Mononuclear cell (primary cell): Measurements from ENCODE around the gene RAPGEF5. TPM values are rescaled to one million over a fixed set of nuclear protein-coding genes. Genes with fewer than 3 reads are reported as not detected.

Experiments
- H3K27me3 ChIP-seq: 2 replicates; pipeline ENCODE4 v1.6.0; 2011; ENCODE audit warnings: low read length, control low read depth; ENCODE audit not compliant: insufficient read depth
- H3K4me1 ChIP-seq: 2 replicates; pipeline ENCODE4 v1.5.1; 2011; ENCODE audit warnings: mild to moderate bottlenecking, low read length, control low read depth; ENCODE audit not compliant: insufficient read depth
- H3K4me3 ChIP-seq: 2 replicates; pipeline ENCODE4 v1.5.1; 2011; ENCODE audit warnings: mild to moderate bottlenecking, low read length, moderate library complexity
- H3K9me3 ChIP-seq: 2 replicates; pipeline ENCODE4 v1.5.1; 2011; ENCODE audit warnings: low read depth, mild to moderate bottlenecking, control low read depth, low read length
- total RNA-seq: library from RNA; depleted of rRNA; stranded (reverse); fragments of >200 nt; gene quantifications from one replicate; pipeline ENCODE4 v1.2.3, GENCODE V29; 2012

The RAPGEF5 gene
- total RNA-seq, 1 donor: 0.63 TPM

GRCh38 chr7:22200238-22200637 is 156.7 kb downstream of the RAPGEF5 start:
- no peak overlapping the region for H3K4me3 ChIP-seq
- H3K9me3 ChIP-seq: no peaks in the 10 kb centered on the region
- no peaks in the 10 kb centered on the region for H3K27me3 ChIP-seq
- no peaks in the 10 kb centered on the region for H3K4me1 ChIP-seq

DNA sequence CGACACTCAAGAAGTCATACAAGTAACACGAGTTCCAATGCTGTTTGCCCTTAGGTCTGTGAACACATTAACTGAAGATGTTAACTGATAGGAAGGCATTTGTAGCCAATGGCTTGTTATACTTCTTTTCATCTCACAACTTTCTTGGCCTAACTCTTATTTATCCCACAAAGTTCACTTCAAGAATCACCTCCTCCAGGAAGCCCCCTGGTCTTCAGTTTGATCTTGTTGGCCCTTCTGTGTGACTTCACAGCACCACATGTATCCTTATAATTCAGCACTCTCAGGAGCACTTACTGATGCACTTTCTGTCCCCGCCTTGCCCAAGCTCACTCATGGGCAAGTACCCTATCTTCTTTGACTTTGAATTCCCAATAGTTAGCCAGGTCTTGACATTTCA is 159.6 kb downstream of the RAPGEF5 start:
- H3K27me3 ChIP-seq: no peaks in the 10 kb centered on the region
- no peak overlapping the region for H3K4me3 ChIP-seq
- H3K9me3 ChIP-seq: no peaks in the 10 kb centered on the region
- H3K4me1 ChIP-seq: no peaks in the 10 kb centered on the region

DNA sequence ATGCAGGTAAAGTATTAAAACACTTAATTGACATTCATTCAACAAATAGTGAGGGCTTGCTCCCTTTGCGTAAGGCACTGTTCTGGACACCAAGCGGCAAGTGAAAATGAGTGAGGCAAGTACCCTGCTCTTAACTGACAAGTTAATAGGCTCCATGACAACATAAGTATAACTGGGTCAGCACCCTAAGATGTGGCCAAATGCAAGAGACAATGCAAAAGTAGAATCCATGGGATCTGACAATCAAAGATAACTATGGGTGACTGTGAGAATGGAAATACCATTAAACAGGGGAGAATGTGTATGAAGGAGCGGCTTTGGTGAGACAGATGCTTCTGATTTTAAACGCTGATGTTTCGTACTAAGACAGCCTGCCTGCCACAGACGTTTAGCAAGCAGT is 160.5 kb downstream of the RAPGEF5 start:
- Histone ChIP-seq H3K4me1 (no peaks in the 10 kb centered on the region), H3K27me3 (no peaks in the 10 kb centered on the region), H3K9me3 (no peaks in the 10 kb centered on the region), H3K4me3 (no peak overlapping the region)

DNA sequence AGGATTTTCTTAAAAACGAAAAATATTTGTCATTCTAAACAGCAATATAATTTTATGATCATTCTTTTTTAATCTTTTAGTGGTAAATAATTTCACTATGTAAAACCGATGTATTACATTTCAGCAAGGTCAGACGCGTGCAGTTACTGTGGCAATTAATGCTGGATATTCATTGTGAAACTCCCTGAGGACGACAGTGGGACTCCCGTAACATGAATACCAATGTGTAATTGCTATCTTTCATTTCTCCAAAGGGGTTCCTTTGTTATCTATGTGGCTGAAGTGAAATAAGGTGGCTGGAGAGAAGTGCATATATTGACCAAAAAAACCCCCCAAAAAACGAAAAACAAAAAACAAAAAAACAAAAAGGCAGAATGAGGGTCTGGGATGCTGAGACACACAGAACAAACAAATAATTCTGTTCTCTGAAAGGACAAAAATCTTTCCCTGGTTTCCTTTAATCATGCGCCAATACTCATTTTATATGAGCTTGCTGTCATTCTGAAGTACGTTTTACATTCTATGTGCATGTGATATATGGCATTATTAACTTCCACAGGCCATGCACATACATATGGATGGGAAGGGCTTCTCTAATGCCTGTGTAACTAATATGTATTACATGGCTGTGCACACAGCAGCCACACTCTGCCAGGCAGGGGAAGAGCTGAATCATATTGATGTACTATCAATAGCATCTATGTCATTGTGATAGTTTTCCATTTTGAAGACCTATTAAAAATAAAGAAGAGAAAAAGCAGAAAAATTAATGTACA is 161.4 kb downstream of the RAPGEF5 start:
- no peaks in the 10 kb centered on the region for H3K4me1 ChIP-seq
- H3K4me3 ChIP-seq: no peak overlapping the region
- no peaks in the 10 kb centered on the region for H3K27me3 ChIP-seq
- no peaks in the 10 kb centered on the region for H3K9me3 ChIP-seq

DNA sequence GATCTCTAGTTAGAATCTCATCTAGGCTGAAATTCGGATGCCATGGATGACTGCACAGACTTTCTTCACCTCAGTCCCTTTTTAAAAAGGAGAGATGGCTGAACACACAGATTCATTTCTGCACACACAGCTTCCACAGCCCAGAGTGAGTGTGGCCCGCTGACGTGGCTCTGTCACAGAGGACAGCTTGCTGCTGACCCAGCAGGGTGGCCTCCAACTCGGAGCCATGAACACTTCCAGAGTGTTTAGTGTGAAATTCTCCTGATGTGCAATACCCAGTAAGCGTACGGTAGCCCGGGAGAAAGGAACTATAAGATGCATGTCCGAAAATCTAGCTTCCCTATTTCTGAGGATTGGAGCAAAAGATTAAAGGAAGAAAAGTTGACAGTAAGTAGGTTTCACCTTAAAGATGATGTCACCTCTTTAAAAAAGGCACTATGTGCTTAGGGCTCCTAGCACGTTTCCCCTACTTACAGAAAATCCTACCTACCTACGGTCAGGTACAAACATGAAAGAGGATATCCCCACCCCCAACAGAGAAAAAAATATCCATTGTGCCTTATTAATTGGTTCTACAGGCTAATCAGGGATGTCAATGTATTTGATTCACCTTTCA is 162.2 kb downstream of the RAPGEF5 start:
- Histone ChIP-seq H3K27me3 (no peaks in the 10 kb centered on the region), H3K4me1 (no peaks in the 10 kb centered on the region), H3K4me3 (no peak overlapping the region), H3K9me3 (no peaks in the 10 kb centered on the region)

DNA sequence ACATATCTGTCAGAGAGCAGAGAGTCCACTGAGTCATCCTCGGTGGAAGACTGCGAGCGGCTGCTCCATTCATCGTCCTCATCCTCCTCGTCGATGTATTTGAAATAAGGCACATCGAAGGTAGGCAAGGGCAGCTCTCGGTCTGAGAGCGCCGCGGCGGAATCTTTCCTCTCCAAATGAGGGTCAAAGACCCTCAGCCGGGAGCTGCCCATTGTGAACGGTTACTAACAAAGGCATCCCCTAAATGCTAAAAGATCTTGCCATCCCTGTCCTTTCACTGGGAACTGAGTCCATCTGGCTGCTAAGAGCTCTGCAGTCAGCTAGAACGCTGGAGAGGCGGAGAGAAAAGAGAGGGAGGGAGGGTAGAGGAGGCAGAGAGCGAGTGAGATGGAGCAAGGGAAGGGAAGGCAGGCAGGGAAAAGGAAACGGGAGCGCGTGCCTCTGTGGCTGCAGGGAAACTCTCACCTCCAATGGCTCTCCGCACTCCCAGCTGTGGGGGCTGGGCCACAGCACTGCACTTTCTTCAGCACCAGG is 163.4 kb downstream of the RAPGEF5 start:
- no peaks in the 10 kb centered on the region for H3K27me3 ChIP-seq

GRCh38 chr7:22192801-22193200 is 164.2 kb downstream of the RAPGEF5 start:
- Histone ChIP-seq H3K4me1 (no peaks in the 10 kb centered on the region), H3K4me3 (no peak overlapping the region), H3K27me3 (no peaks in the 10 kb centered on the region), H3K9me3 (no peaks in the 10 kb centered on the region)

More for the DNA sequence above, 163.4 kb downstream of the RAPGEF5 start:
- Histone ChIP-seq H3K4me1 (no peaks in the 10 kb centered on the region), H3K4me3 (no peak overlapping the region), H3K9me3 (no peaks in the 10 kb centered on the region)

DNA sequence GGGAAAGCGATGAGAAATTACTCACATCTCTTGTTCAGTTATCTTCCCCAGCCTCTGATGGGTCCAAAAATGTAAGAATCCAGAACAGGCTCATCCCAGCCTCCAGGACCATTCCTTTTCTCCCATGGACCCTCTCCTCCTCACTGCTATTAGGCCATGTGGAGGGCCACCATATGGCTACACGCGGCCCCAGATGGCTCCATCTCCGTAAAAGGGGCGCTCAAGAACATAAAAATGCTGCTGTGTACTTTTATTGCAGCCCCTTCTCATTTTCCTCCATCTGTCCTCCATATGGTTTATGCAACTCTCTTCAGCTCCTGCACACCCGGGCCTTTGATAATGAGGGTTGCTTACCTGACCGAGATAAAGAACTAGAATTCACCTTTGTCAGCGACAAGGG is 166.2 kb downstream of the RAPGEF5 start:
- H3K4me1 ChIP-seq: no peaks in the 10 kb centered on the region
- no peaks in the 10 kb centered on the region for H3K9me3 ChIP-seq
- H3K4me3 ChIP-seq: no peak overlapping the region
- H3K27me3 ChIP-seq: no peaks in the 10 kb centered on the region

- Histone ChIP-seq H3K9me3 (no peaks in the 10 kb centered on the region), H3K27me3 (no peaks in the 10 kb centered on the region), H3K4me3 (no peak overlapping the region), H3K4me1 (no peaks in the 10 kb centered on the region)
These were observed 167.2 kb downstream of the RAPGEF5 start for GRCh38 chr7:22189741-22190140.

- Histone ChIP-seq H3K9me3 (no peaks in the 10 kb centered on the region), H3K4me3 (no peak overlapping the region), H3K27me3 (no peaks in the 10 kb centered on the region), H3K4me1 (no peaks in the 10 kb centered on the region)
These were observed 167.7 kb downstream of the RAPGEF5 start for GRCh38 chr7:22189230-22189629.

- no peak overlapping the region for H3K4me3 ChIP-seq
- H3K4me1 ChIP-seq: no peaks in the 10 kb centered on the region
- no peaks in the 10 kb centered on the region for H3K27me3 ChIP-seq
- no peaks in the 10 kb centered on the region for H3K9me3 ChIP-seq
These were observed 169.1 kb downstream of the RAPGEF5 start for GRCh38 chr7:22187691-22188348.

DNA sequence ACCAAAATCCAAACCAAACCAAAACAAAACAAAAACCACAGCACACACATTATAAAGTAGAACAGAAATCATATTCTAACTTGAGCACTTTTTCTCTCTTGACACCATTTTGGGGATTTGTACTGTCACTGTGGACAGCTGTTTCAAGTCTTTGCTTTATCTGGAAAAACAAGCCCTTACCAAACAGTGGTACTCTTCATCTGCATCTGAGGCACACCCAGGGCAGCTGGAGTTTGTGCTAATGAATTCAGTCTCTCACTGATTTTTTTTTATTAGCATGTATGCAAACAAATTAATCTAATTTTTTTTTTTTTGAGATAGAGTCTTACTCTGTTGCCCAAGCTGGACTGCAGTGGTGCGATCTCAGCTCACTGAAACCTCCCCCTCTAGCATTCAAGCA is 171.4 kb downstream of the RAPGEF5 start:
- no peak overlapping the region for H3K4me3 ChIP-seq
- H3K9me3 ChIP-seq: no peaks in the 10 kb centered on the region
- no peaks in the 10 kb centered on the region for H3K27me3 ChIP-seq
- H3K4me1 ChIP-seq: no peaks in the 10 kb centered on the region

DNA sequence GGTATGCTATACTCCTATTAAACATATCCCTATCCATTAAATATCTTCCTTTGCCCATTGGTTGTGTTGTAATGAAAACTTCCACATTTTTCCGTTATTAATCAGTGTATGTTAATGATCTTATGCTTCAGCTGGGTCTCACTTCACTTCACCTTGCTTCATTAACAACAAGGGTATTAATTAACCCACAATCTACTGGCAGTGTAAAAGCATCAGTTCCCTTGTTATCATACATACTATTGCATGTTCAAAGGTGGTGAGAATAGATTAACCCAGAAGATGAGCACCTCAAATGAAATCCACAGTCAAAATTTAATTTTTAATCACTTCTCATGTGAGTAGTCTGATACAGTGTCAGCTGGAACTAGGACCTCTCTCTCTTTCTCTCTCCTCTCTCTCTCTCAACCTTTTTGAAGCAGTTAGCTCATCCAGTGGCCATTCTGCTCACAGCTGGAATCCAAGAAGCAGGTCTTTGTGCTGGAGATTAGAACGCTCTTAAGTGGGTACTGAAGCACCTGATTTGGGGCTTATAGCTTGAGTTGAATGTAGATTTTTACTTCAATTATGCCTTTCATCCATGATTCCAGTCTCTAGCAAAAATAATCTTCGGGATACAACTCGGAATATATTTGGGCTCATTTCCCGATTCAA is 172.3 kb downstream of the RAPGEF5 start:
- Histone ChIP-seq H3K4me1 (no peaks in the 10 kb centered on the region), H3K27me3 (no peaks in the 10 kb centered on the region), H3K9me3 (no peaks in the 10 kb centered on the region), H3K4me3 (no peak overlapping the region)

DNA sequence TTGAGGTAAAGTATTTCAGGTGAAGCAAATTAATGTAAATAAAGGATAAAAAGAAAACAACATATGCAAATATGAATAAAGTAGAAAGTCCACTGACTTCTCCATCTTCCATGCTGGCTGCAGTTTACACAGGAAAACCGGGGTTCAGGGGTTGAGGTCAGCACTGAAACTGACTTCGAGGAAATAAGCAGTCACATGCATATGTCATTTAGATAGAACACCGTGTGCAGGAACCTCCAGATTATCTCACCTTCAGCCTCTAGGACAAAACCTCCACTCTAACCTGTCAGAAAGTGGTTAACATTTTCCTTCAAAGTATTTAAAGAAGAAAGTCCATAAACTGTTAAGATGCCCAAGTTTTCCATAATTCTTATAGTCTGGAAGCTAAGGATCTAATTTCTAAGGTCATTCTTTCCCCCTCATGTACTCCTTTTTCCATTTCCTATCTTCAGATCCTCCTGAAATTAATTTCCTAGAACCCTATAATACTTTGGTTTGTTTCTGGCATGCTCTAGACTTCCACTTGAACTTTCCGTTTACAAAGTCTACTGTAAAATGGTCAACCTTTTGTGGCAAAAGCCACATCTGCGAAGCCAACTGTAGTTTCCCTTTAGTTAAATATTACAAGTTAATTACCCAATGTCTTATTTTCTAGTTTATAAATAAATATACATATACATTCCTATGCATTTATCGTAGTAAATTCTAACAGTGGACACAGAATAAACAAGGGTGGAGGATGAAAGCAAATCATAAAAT is 173.3 kb downstream of the RAPGEF5 start:
- H3K4me1 ChIP-seq: no peaks in the 10 kb centered on the region
- no peaks in the 10 kb centered on the region for H3K27me3 ChIP-seq
- no peak overlapping the region for H3K4me3 ChIP-seq
- H3K9me3 ChIP-seq: no peaks in the 10 kb centered on the region
